NCI-H524 treated with DMSO at 0.1 percent for 48 hours (cell line): ENCODE data around the gene SLC9A9.
"Not testable (repeated sequence)": the region's sequence is repeated elsewhere in the genome, so short reads cannot be mapped to it uniquely, and the experiment has no call there.

Experiments
- DNase-seq: peaks from one replicate; lab custom pipeline; 2025; lab: John Stamatoyannopoulos, UW

Gene SLC9A9

GRCh38 chr3:143287403-143287802 is 560.9 kb downstream of the SLC9A9 start:
- no peak for DNase-seq

GRCh38 chr3:143286392-143287010 is 561.8 kb downstream of the SLC9A9 start:
- DNase-seq, result no peak

GRCh38 chr3:143283432-143284128 is 564.7 kb downstream of the SLC9A9 start:
- no peak for DNase-seq

- DNase-seq, result no peak
Measured at GRCh38 chr3:143280984-143281383, 567.3 kb downstream of the SLC9A9 start.

GRCh38 chr3:143279567-143279966 is 568.7 kb downstream of the SLC9A9 start:
- not testable (repeated sequence) for DNase-seq

GRCh38 chr3:143278721-143279120 is 569.5 kb downstream of the SLC9A9 start:
- DNase-seq, result no peak

GRCh38 chr3:143277531-143277930 is 570.7 kb downstream of the SLC9A9 start:
- DNase-seq, result no peak

- DNase-seq, result no peak
Measured at GRCh38 chr3:143276592-143276991, 571.7 kb downstream of the SLC9A9 start.

- no peak for DNase-seq
Measured at GRCh38 chr3:143273975-143274690, 574.1 kb downstream of the SLC9A9 start.

- no peak for DNase-seq
Measured at GRCh38 chr3:143271136-143271535, 577.1 kb downstream of the SLC9A9 start.

GRCh38 chr3:143269741-143270140 is 578.5 kb downstream of the SLC9A9 start:
- no peak for DNase-seq

GRCh38 chr3:143267989-143268388 is 580.3 kb downstream of the SLC9A9 start:
- no peak for DNase-seq

- no peak for DNase-seq
Measured at GRCh38 chr3:143266927-143267326, 581.3 kb downstream of the SLC9A9 start.

GRCh38 chr3:143266511-143266910 is 581.8 kb downstream of the SLC9A9 start:
- no peak for DNase-seq

- DNase-seq, result no peak
Measured at GRCh38 chr3:143265501-143266070, 582.7 kb downstream of the SLC9A9 start.

GRCh38 chr3:143263852-143264513 is 584.3 kb downstream of the SLC9A9 start:
- no peak for DNase-seq

GRCh38 chr3:143261848-143262247 is 586.4 kb downstream of the SLC9A9 start:
- no peak for DNase-seq

GRCh38 chr3:143258692-143259091 is 589.6 kb downstream of the SLC9A9 start:
- no peak for DNase-seq

- DNase-seq, result no peak
Measured at GRCh38 chr3:143256416-143256815, 591.9 kb downstream of the SLC9A9 start.

GRCh38 chr3:143255739-143256138 is 592.5 kb downstream of the SLC9A9 start:
- no peak for DNase-seq

- no peak for DNase-seq
Measured at GRCh38 chr3:143252931-143253330, 595.3 kb downstream of the SLC9A9 start.

- DNase-seq, result no peak
Measured at GRCh38 chr3:143249014-143249413, 599.3 kb downstream of the SLC9A9 start.
